Hepatocyte (in vitro differentiated cells): ENCODE data around the gene ACHE. TPM values are rescaled to one million over a fixed set of nuclear protein-coding genes. Genes with fewer than 3 reads are reported as not detected.

Source experiments
- DNase-seq: peaks from one replicate; pipeline ENCODE4 v3.0.0-alpha.2; 2016; ENCODE audit warnings: low spot score
- H2AFZ ChIP-seq: fragments of 200-600 bp; sonication (generic); 2 replicates; pipeline ENCODE4 v1.6.0; 2016; ENCODE audit warnings: antibody characterized with exemption, mild to moderate bottlenecking
- H3K27ac ChIP-seq: fragments of 200-600 bp; sonication (generic); 2 replicates; pipeline ENCODE4 v1.5.1; 2016; ENCODE audit warnings: mild to moderate bottlenecking
- H3K27me3 ChIP-seq: fragments of 200-600 bp; sonication (generic); 2 replicates; pipeline ENCODE4 v1.6.1; 2016
- H3K36me3 ChIP-seq: fragments of 200-600 bp; sonication (generic); replicated peaks from 2 replicates; pipeline ENCODE4 v1.5.1; 2016; ENCODE audit warnings: low read depth; ENCODE audit not compliant: insufficient read depth
- H3K4me1 ChIP-seq: fragments of 200-600 bp; sonication (generic); 2 replicates; pipeline ENCODE4 v1.5.1; 2016; ENCODE audit warnings: mild to moderate bottlenecking, moderate library complexity; ENCODE audit not compliant: insufficient read depth
- H3K4me2 ChIP-seq: fragments of 200-600 bp; sonication (generic); 2 replicates; pipeline ENCODE4 v1.6.0; 2016
- H3K4me3 ChIP-seq: fragments of 200-600 bp; sonication (generic); 2 replicates; pipeline ENCODE4 v1.5.1; 2016; ENCODE audit warnings: mild to moderate bottlenecking
- H3K79me2 ChIP-seq: fragments of 200-600 bp; sonication (generic); 2 replicates; pipeline ENCODE4 v1.6.0; 2017; ENCODE audit warnings: mild to moderate bottlenecking
- H3K9me2 ChIP-seq: fragments of 200-600 bp; sonication (generic); replicated peaks from 2 replicates; pipeline ENCODE4 v1.6.0; 2017; ENCODE audit warnings: mild to moderate bottlenecking; ENCODE audit not compliant: insufficient read depth
- H3K9me3 ChIP-seq: fragments of 200-600 bp; sonication (generic); 2 replicates; pipeline ENCODE4 v1.5.1; 2016; ENCODE audit warnings: low read depth, mild to moderate bottlenecking
- H4K20me1 ChIP-seq: fragments of 200-600 bp; sonication (generic); 2 replicates; pipeline ENCODE4 v1.6.0; 2016; ENCODE audit warnings: mild to moderate bottlenecking; ENCODE audit not compliant: insufficient read depth, poor library complexity, severe bottlenecking
- EZH2 ChIP-seq: fragments of 200-600 bp; sonication (generic); IDR thresholded peaks from 2 replicates; pipeline ENCODE4 v1.6.1; 2016; ENCODE audit warnings: antibody characterized with exemption, mild to moderate bottlenecking, borderline replicate concordance
- EZH2phosphoT487 ChIP-seq: fragments of 200-600 bp; sonication (generic); IDR thresholded peaks from one replicate; pipeline ENCODE4 v1.6.1; 2018; ENCODE audit warnings: antibody characterized with exemption, mild to moderate bottlenecking, low read depth, moderate library complexity; ENCODE audit not compliant: unreplicated experiment, severe bottlenecking
- WGBS: methylation state at CpG from one replicate; pipeline ENCODE4 v1.1.6; 2016; ENCODE audit warnings: low lambda C conversion rate; ENCODE audit errors: missing lambda C conversion rate; 5-methylcytosine and 5-hydroxymethylcytosine counted together
- polyA plus RNA-seq: library from polyadenylated mRNA; unstranded; fragments of >200 nt; fragmentation: Nextera tagmentation; extraction: Ambion mirVana; gene quantifications from 2 replicates; pipeline ENCODE4 v1.2.1, GENCODE V29; 2016
- total RNA-seq: library from RNA; depleted of rRNA; stranded (reverse); fragments of >200 nt; gene quantifications from 2 replicates; pipeline ENCODE4 v1.2.3, GENCODE V29; 2014
- TF ChIP-seq, protein P1 (sequence below): fragments of 200-600 bp; sonication (generic); IDR thresholded peaks from 2 replicates; pipeline ENCODE4 v1.5.1; 2016; ENCODE audit warnings: antibody characterized with exemption, mild to moderate bottlenecking; ENCODE audit not compliant: poor library complexity

ACHE gene
- total and polyA plus RNA-seq, 2 experiments from 2014 or later, result 4.6 to 16.3 TPM

- TF ChIP-seq EZH2 (no peak), EZH2phosphoT487 (no peak)
- TF ChIP-seq, protein P1, sequence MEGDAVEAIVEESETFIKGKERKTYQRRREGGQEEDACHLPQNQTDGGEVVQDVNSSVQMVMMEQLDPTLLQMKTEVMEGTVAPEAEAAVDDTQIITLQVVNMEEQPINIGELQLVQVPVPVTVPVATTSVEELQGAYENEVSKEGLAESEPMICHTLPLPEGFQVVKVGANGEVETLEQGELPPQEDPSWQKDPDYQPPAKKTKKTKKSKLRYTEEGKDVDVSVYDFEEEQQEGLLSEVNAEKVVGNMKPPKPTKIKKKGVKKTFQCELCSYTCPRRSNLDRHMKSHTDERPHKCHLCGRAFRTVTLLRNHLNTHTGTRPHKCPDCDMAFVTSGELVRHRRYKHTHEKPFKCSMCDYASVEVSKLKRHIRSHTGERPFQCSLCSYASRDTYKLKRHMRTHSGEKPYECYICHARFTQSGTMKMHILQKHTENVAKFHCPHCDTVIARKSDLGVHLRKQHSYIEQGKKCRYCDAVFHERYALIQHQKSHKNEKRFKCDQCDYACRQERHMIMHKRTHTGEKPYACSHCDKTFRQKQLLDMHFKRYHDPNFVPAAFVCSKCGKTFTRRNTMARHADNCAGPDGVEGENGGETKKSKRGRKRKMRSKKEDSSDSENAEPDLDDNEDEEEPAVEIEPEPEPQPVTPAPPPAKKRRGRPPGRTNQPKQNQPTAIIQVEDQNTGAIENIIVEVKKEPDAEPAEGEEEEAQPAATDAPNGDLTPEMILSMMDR, result no peak
- Histone ChIP-seq H3K4me2 (no peak overlapping the region), H3K27ac (no peak overlapping the region), H4K20me1 (peaks cover 16% of the 10 kb centered on the region), H3K4me1 (peaks cover 16% of the 10 kb centered on the region), H3K27me3 (no peaks in the 10 kb centered on the region), H3K79me2 (peaks cover 59% of the 10 kb centered on the region), H3K9me2 (no peaks in the 10 kb centered on the region), H3K36me3 (no peaks in the 10 kb centered on the region), H2AFZ (no peak overlapping the region), H3K4me3 (no peak overlapping the region), H3K9me3 (no peaks in the 10 kb centered on the region)
- no peak for DNase-seq
- 78% methylated on average over 22 of the region's 22 CpGs for WGBS
Observed at GRCh38 chr7:100885440-100886141, 10.1 kb downstream of the ACHE start.

GRCh38 chr7:100884736-100885439, 10.8 kb downstream of the ACHE start:
- no peak overlapping the region for H3K27ac ChIP-seq
- WGBS, result 95% methylated on average over 28 of the region's 29 CpGs
- H3K4me1 ChIP-seq, result peaks cover 12% of the 10 kb centered on the region
- no peak for DNase-seq
- H3K4me2 ChIP-seq, result no peak overlapping the region
- H3K27me3 ChIP-seq, result no peaks in the 10 kb centered on the region
- no peaks in the 10 kb centered on the region for H3K9me2 ChIP-seq
- H3K4me3 ChIP-seq, result no peak overlapping the region
- no peak for TF ChIP-seq EZH2
- TF ChIP-seq EZH2phosphoT487, result no peak
- TF ChIP-seq, protein P1, result no peak
- H2AFZ ChIP-seq, result no peak overlapping the region
- H3K9me3 ChIP-seq, result no peaks in the 10 kb centered on the region
- no peaks in the 10 kb centered on the region for H3K36me3 ChIP-seq
- peaks cover 23% of the 10 kb centered on the region for H4K20me1 ChIP-seq
- H3K79me2 ChIP-seq, result peaks cover 66% of the 10 kb centered on the region

DNA sequence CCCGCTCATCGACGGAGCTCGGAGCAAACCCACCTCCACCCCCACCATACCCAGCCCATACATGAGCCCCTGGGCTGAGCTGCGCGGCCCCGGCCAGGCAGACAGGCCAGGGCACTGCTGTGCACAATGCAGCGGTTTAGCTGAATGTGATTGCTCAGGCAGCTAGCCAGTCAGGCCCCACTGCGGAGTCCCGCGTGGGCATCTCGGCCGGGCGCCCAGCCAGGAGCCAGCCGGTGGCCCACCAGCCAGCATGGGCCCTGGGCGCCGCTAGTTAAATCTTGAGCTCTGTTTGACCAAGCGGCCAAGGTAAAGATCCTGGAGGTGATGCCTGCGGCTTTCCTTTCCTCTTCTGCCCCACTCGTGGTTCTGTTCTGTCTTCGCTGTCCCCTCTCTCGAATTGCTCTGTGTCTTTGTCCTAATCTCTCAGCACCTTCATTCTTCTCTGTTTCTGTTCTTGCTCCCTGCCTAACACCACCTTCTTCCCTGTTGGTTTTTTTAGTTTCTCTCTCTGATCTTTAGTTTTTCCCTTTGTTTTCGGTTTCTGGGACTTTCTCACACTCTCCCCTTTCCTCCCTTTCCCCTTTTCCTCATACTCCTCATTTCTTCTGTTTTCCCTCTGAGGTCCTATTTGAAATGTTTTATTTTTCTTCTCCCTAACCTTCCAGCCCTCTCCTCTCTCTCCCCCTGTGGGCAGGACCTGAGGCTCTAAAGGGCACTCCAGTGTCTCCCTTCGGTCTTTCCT, 12.7 kb downstream of the ACHE start:
- peaks cover 42% of the 10 kb centered on the region for H4K20me1 ChIP-seq
- no peak overlapping the region for H3K4me2 ChIP-seq
- WGBS, result 96% methylated on average over 24 of the region's 24 CpGs
- no peaks in the 10 kb centered on the region for H3K9me3 ChIP-seq
- H2AFZ ChIP-seq, result no peak overlapping the region
- no peak overlapping the region for H3K4me3 ChIP-seq
- H3K27me3 ChIP-seq, result no peaks in the 10 kb centered on the region
- H3K9me2 ChIP-seq, result no peaks in the 10 kb centered on the region
- H3K36me3 ChIP-seq, result no peaks in the 10 kb centered on the region
- H3K27ac ChIP-seq, result no peak overlapping the region
- no peak for DNase-seq
- H3K4me1 ChIP-seq, result peaks cover 5% of the 10 kb centered on the region
- TF ChIP-seq, protein P1, result no peak
- TF ChIP-seq EZH2phosphoT487 (no peak), EZH2 (no peak)
- peaks cover 74% of the 10 kb centered on the region for H3K79me2 ChIP-seq
